GM18873 (cell line): ENCODE measurements around the gene FSD1L.
"Not testable (repeated sequence)": the region's sequence is repeated elsewhere in the genome, so short reads cannot be mapped to it uniquely, and the experiment has no call there.

Experiments
- ATAC-seq: cut with Tn5 transposase; IDR thresholded peaks from one replicate; pipeline ENCODE4 v1.9.1; 2021; ENCODE audit warnings: mild to moderate bottlenecking, moderate library complexity, moderate number of reproducible peaks; ENCODE audit not compliant: unreplicated experiment, low FRiP score

Gene FSD1L

GRCh38 chr9:105475302-105475701, 27.5 kb downstream of the FSD1L start:
- no peak for ATAC-seq

GRCh38 chr9:105479846-105480245, 32.0 kb downstream of the FSD1L start:
- ATAC-seq, result no peak

GRCh38 chr9:105483618-105484017, 35.8 kb downstream of the FSD1L start:
- ATAC-seq, result no peak

- no peak for ATAC-seq
Measured at GRCh38 chr9:105484226-105484625, 36.4 kb downstream of the FSD1L start.

GRCh38 chr9:105485131-105485530, 37.3 kb downstream of the FSD1L start:
- ATAC-seq, result no peak

- no peak for ATAC-seq
Measured at GRCh38 chr9:105496826-105497225, 49.0 kb downstream of the FSD1L start.

- ATAC-seq, result no peak
Measured at GRCh38 chr9:105497704-105498103, 49.9 kb downstream of the FSD1L start.

GRCh38 chr9:105500108-105500766, 52.4 kb downstream of the FSD1L start:
- ATAC-seq, result peak; percentile 86

GRCh38 chr9:105501414-105501813, 53.6 kb downstream of the FSD1L start:
- ATAC-seq, result no peak

GRCh38 chr9:105502276-105502675, 54.4 kb downstream of the FSD1L start:
- no peak for ATAC-seq

- ATAC-seq, result no peak
Measured at GRCh38 chr9:105503881-105504280, 56.0 kb downstream of the FSD1L start.

- ATAC-seq, result no peak
Measured at GRCh38 chr9:105507096-105507790, 59.4 kb downstream of the FSD1L start.

- no peak for ATAC-seq
Measured at GRCh38 chr9:105508530-105508929, 60.7 kb downstream of the FSD1L start.

- peak; percentile 58 for ATAC-seq
Measured at GRCh38 chr9:105510024-105510423, 62.2 kb downstream of the FSD1L start.

GRCh38 chr9:105511446-105511845, 63.6 kb downstream of the FSD1L start:
- no peak for ATAC-seq

GRCh38 chr9:105515811-105516413, 68.1 kb downstream of the FSD1L start:
- ATAC-seq, result no peak

GRCh38 chr9:105519710-105520369, 72.0 kb downstream of the FSD1L start:
- ATAC-seq, result not testable (repeated sequence)

GRCh38 chr9:105520992-105521391, 73.2 kb downstream of the FSD1L start:
- ATAC-seq, result not testable (repeated sequence)

GRCh38 chr9:105522618-105523385, 75.0 kb downstream of the FSD1L start:
- peak; percentile 91 for ATAC-seq

GRCh38 chr9:105531530-105531929, 83.7 kb downstream of the FSD1L start:
- no peak for ATAC-seq
